Right hindlimb (tissue), 1 donor: ENCODE measurements around the gene TTC23.
"Not testable (repeated sequence)": the region's sequence is repeated elsewhere in the genome, so short reads cannot be mapped to it uniquely, and the experiment has no call there.

ENCODE experiments used
- DNase-seq: peaks from one replicate; pipeline ENCODE4 v3.0.0-alpha.2; 2018

Gene TTC23

GRCh38 chr15:99118258-99118632 is 131.1 kb downstream of the TTC23 start:
- DNase-seq, result no peak

GRCh38 chr15:99117563-99118257 is 131.7 kb downstream of the TTC23 start:
- no peak for DNase-seq

- no peak for DNase-seq
Observed at GRCh38 chr15:99117111-99117510, 132.3 kb downstream of the TTC23 start.

- DNase-seq, result no peak
Observed at GRCh38 chr15:99115300-99116215, 133.8 kb downstream of the TTC23 start.

GRCh38 chr15:99114511-99115299 is 134.7 kb downstream of the TTC23 start:
- DNase-seq, result no peak

GRCh38 chr15:99113547-99114271 is 135.7 kb downstream of the TTC23 start:
- no peak for DNase-seq

- DNase-seq, result not testable (repeated sequence)
Observed at GRCh38 chr15:99111641-99112040, 137.7 kb downstream of the TTC23 start.

GRCh38 chr15:99110581-99111320 is 138.6 kb downstream of the TTC23 start:
- no peak for DNase-seq

GRCh38 chr15:99110093-99110492 is 139.3 kb downstream of the TTC23 start:
- no peak for DNase-seq

GRCh38 chr15:99109555-99110021 is 139.8 kb downstream of the TTC23 start:
- DNase-seq, result no peak

GRCh38 chr15:99108993-99109392 is 140.4 kb downstream of the TTC23 start:
- no peak for DNase-seq

- DNase-seq, result no peak
Observed at GRCh38 chr15:99106417-99107220, 142.8 kb downstream of the TTC23 start.

- DNase-seq, result peak; percentile 76
Observed at GRCh38 chr15:99105514-99106341, 143.7 kb downstream of the TTC23 start.

GRCh38 chr15:99104788-99105513 is 144.4 kb downstream of the TTC23 start, which contains the start of gene SYNM:
TSS of gene SYNM (plus strand) at chr15:99105080. CDS start at chr15:99105200, 120 bp downstream.
- DNase-seq, result peak; percentile 84

- DNase-seq, result no peak
Observed at GRCh38 chr15:99103279-99103678, 146.1 kb downstream of the TTC23 start.

- DNase-seq, result no peak
Observed at GRCh38 chr15:99102332-99103235, 146.8 kb downstream of the TTC23 start.

- DNase-seq, result no peak
Observed at GRCh38 chr15:99101501-99101900, 147.9 kb downstream of the TTC23 start.
